ENCODE results near the gene NLE1.

GRCh38 chr17:35121315-35121714, 20.8 kb downstream of the NLE1 start, which contains the start of gene FNDC8:
- TF ChIP-seq CTBP1 (IDR thresholded peaks at IDR 0.05; ENCODE audit: borderline replicate concordance) (no peak), FOXM1 (IDR thresholded peaks at IDR 0.05; ENCODE audit: borderline replicate concordance) (no peak), SUZ12 (IDR thresholded peaks at IDR 0.05) (no peak)

Measured in HEK293T (cell line).